Peyer's patch (tissue), 4 donors: ENCODE results near the gene CITED4. TPM values are rescaled to one million over a fixed set of nuclear protein-coding genes. Genes with fewer than 3 reads are reported as not detected.
A peak's percentile ranks its signal among the peaks of the same experiment; 100 is the strongest.

ENCODE experiments used
- DNase-seq, 3 donors: peaks; one replicate each; pipeline ENCODE4 v3.0.0-alpha.2; 2017 to 2019
- H3K27ac ChIP-seq, 4 donors: fragments of 200-600 bp; sonication (generic); one replicate each; pipeline ENCODE4 v1.5.1; 2016 to 2019
- H3K27me3 ChIP-seq, 2 donors: fragments of 200-600 bp; sonication (generic); one replicate each; pipeline ENCODE4 v1.5.1; 2019
- H3K36me3 ChIP-seq, 3 donors: fragments of 200-600 bp; sonication (generic); one replicate each; pipeline ENCODE4 v1.5.1; 2016 to 2019
- H3K4me1 ChIP-seq, 4 donors: fragments of 200-600 bp; sonication (generic); one replicate each; pipeline ENCODE4 v1.5.1; 2016 to 2019
- H3K4me3 ChIP-seq, 4 donors: fragments of 200-600 bp; sonication (generic); 1 replicate in 3 of 4; 2 replicates in 1 of 4; pipeline ENCODE4 v1.5.1; 2016 to 2019; ENCODE audit warnings: mild to moderate bottlenecking in 1 of 4
- H3K9me3 ChIP-seq, 4 donors: fragments of 200-600 bp; sonication (generic); one replicate each; pipeline ENCODE4 v1.5.1; 2016 to 2019; ENCODE audit warnings: mild to moderate bottlenecking in 1 of 4
- CTCF ChIP-seq, 6 experiments: fragments of 450-650 bp in 4 of 6; fragments of 200-600 bp in 2 of 6; sonication (generic) in 1 of 6; IDR thresholded peaks; one replicate each; pipeline ENCODE4 v1.5.1; 2017 to 2019; ENCODE audit warnings: antibody characterized with exemption in 6 of 6, mild to moderate bottlenecking in 3 of 6, moderate library complexity in 1 of 6
- POLR2A ChIP-seq, 2 donors: fragments of 450-650 bp; IDR thresholded peaks; one replicate each; pipeline ENCODE4 v1.5.1; 2017; ENCODE audit warnings: antibody characterized with exemption in 2 of 2, mild to moderate bottlenecking in 2 of 2, moderate library complexity in 2 of 2
- total RNA-seq, 4 donors: library from RNA; depleted of rRNA; stranded (reverse); fragments of >200 nt; gene quantifications; one replicate each; pipeline ENCODE4 v1.1.0, GENCODE V29; 2016

CITED4 gene
- total RNA-seq, 4 donors from 2014 or later = 2.0 to 19.0 (median 2.3) TPM

DNA sequence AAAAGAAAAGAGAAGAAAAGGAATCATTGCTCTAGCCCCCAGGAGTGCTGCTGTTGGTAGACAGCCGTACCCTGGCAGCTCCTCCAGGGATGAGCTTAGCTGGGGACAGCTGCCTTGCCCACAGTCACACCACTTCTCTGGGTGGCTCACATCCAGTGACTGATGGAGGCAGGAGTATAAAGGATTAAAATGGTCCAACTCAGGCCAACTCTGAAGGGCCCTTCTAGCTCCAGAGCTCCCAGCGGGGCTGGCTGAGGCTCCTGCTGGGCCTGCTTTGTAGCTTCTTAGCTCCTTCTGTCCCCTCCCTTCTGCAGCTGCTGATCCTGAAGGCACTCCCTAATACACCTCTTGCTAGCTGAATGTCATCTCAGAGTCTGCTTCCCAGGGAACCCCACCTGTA lies 4.4 kb downstream of the CITED4 start:
- TF ChIP-seq CTCF (IDR thresholded peaks at IDR 0.05) (no peak), POLR2A (IDR thresholded peaks at IDR 0.05) (no peak)
- H3K36me3 ChIP-seq = no peaks in the 10 kb centered on the region
- H3K27ac ChIP-seq = no peak overlapping the region
- no peaks in the 10 kb centered on the region for H3K9me3 ChIP-seq
- no peaks in the 10 kb centered on the region for H3K27me3 ChIP-seq
- no peak for DNase-seq
- H3K4me3 ChIP-seq = no peak overlapping the region
- peaks cover 0 to 8% (median 8%) of the 10 kb centered on the region in 4 donors for H3K4me1 ChIP-seq

GRCh38 chr1:40856656-40857302 lies 5.4 kb downstream of the CITED4 start:
- no peak overlapping the region for H3K27ac ChIP-seq

DNA sequence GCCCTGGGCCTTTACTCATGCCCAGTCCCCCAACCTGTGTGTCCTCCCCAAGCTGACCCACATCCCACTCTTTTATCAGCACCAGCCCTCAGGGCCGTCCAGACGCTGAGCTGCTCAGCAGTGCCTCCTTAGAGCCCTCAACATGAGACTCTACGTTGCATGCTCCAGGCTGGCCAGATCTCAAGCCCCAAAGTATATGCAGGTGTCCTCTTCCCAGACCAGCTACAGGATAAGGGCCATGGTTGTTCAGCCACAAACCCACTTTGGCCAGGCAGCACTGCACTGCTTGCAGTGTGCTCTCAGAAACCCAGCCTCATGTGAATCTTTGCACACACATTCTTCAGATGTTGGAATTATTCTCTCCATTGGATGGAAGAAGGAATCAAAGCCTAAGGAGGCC lies 6.0 kb downstream of the CITED4 start:
- no peak overlapping the region for H3K4me3 ChIP-seq
- no peak overlapping the region for H3K27ac ChIP-seq
- TF ChIP-seq POLR2A (IDR thresholded peaks at IDR 0.05) = no peak

More at GRCh38 chr1:40856656-40857302, 5.4 kb downstream of the CITED4 start:
- H3K4me1 ChIP-seq = peaks cover 0 to 8% (median 8%) of the 10 kb centered on the region in 4 donors
- no peaks in the 10 kb centered on the region for H3K36me3 ChIP-seq
- no peaks in the 10 kb centered on the region for H3K9me3 ChIP-seq
- H3K27me3 ChIP-seq = no peaks in the 10 kb centered on the region
- TF ChIP-seq POLR2A (IDR thresholded peaks at IDR 0.05) (no peak), CTCF (IDR thresholded peaks at IDR 0.05) (no peak)
- H3K4me3 ChIP-seq = no peak overlapping the region
- DNase-seq = no peak

DNA sequence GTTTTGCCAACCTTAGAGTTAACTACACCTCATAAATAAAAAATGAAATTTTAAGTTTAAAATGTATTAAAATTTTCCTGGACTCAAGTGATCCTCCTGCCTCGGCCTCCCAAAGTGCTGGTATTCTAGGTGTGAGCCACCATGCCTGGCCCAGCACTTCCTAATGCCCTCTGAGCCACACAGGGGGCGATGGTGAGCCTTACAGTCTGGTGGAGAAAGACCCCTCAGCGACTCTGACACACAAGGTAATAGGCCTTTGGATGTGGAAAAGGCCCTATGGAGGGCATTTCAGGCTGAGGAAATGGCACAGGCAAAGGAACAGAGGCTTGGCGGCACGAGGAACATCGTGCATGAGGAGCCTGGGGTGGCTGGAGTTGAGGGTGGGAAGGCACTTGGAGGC lies 6.7 kb downstream of the CITED4 start:
- Histone ChIP-seq H3K27ac (no peak overlapping the region), H3K4me1 (peaks cover 0 to 2% (median 0%) of the 10 kb centered on the region in 4 donors), H3K9me3 (no peaks in the 10 kb centered on the region), H3K4me3 (no peak overlapping the region), H3K36me3 (no peaks in the 10 kb centered on the region), H3K27me3 (no peaks in the 10 kb centered on the region)
- no peak for DNase-seq
- TF ChIP-seq CTCF (IDR thresholded peaks at IDR 0.05) = peak in 2 of 6 experiments; percentile 6
- no peak for TF ChIP-seq POLR2A (IDR thresholded peaks at IDR 0.05)

More for the DNA sequence above, 6.0 kb downstream of the CITED4 start:
- DNase-seq = no peak
- H3K27me3 ChIP-seq = no peaks in the 10 kb centered on the region
- peaks cover 0 to 8% (median 4%) of the 10 kb centered on the region in 4 donors for H3K4me1 ChIP-seq
- no peaks in the 10 kb centered on the region for H3K36me3 ChIP-seq
- H3K9me3 ChIP-seq = no peaks in the 10 kb centered on the region

DNA sequence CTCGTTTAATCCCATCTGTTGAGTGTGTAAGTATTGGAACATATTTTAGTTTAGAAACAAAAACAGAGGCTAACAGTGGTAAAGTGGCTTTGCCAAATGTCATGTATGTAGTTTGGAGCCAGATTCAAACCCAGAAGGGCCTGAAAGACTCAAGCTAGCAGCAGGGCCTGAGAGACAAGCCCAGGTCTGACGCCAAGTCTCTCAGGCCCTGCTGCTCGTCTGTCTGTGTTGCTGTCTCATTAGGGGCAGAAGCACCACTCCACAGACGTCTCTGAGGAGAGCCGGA lies 8.3 kb downstream of the CITED4 start:
- Histone ChIP-seq H3K9me3 (no peaks in the 10 kb centered on the region), H3K4me3 (no peak overlapping the region)

More for the DNA sequence above, 8.3 kb downstream of the CITED4 start:
- no peaks in the 10 kb centered on the region for H3K4me1 ChIP-seq
- no peaks in the 10 kb centered on the region for H3K27me3 ChIP-seq
- no peak for DNase-seq
- TF ChIP-seq CTCF (IDR thresholded peaks at IDR 0.05) (no peak), POLR2A (IDR thresholded peaks at IDR 0.05) (no peak)
- H3K27ac ChIP-seq = no peak overlapping the region
- H3K36me3 ChIP-seq = no peaks in the 10 kb centered on the region
